OCI-LY7 (cell line): ENCODE results near the gene C16orf96. TPM values are rescaled to one million over a fixed set of nuclear protein-coding genes. Genes with fewer than 3 reads are reported as not detected.

ENCODE experiments used
- BruUV-seq: library from RNA; stranded (reverse); fragments of 400-500 nt; replicated peaks from 2 replicates; lab custom pipeline; 2021; lab: Mats Ljungman, UMichigan
- CTCF ChIA-PET: fragments of 300-600 bp; sonication (Branson Sonifier 250); formaldehyde crosslinking; loops from one replicate; lab custom pipeline; 2022; ENCODE audit warnings: antibody characterized with exemption; ENCODE audit not compliant: unreplicated experiment; lab: Charles Lee
- POLR2A ChIA-PET: fragments of 300-600 bp; sonication (Branson Sonifier 250); formaldehyde crosslinking; loops from one replicate; lab custom pipeline; 2022; ENCODE audit warnings: antibody characterized with exemption; lab: Charles Lee
- DNase-seq: peaks from one replicate; pipeline ENCODE4 v3.0.0-alpha.2; 2015; ENCODE audit warnings: low spot score
- H2AFZ ChIP-seq: fragments of 200-600 bp; sonication (generic), shearing (Covaris generic); 2 replicates; pipeline ENCODE4 v1.6.1; 2014; ENCODE audit warnings: mild to moderate bottlenecking, antibody characterized with exemption, low read length, moderate library complexity
- H3K27ac ChIP-seq: fragments of 200-600 bp; sonication (generic); 2 replicates; pipeline ENCODE4 v1.5.1; 2014; ENCODE audit warnings: mixed run types, low read depth, mild to moderate bottlenecking, moderate library complexity, low read length, inconsistent platforms; ENCODE audit not compliant: poor library complexity, severe bottlenecking
- H3K36me3 ChIP-seq: fragments of 200-600 bp; sonication (generic); 2 replicates; pipeline ENCODE4 v1.6.1; 2014; ENCODE audit warnings: mild to moderate bottlenecking, antibody characterized with exemption, low read length, moderate library complexity, mixed read lengths; ENCODE audit not compliant: insufficient read depth
- H3K4me1 ChIP-seq: fragments of 200-600 bp; sonication (generic); 2 replicates; pipeline ENCODE4 v1.5.1; 2014; ENCODE audit warnings: mild to moderate bottlenecking, low read length; ENCODE audit not compliant: insufficient read depth, poor library complexity, severe bottlenecking
- H3K4me2 ChIP-seq: fragments of 200-600 bp; sonication (generic); 2 replicates; pipeline ENCODE4 v1.6.1; 2014; ENCODE audit warnings: mild to moderate bottlenecking, low read length
- H3K4me3 ChIP-seq: fragments of 200-600 bp; sonication (generic); 2 replicates; pipeline ENCODE4 v1.5.1; 2014; ENCODE audit warnings: mild to moderate bottlenecking, low read depth, low read length; ENCODE audit not compliant: poor library complexity, severe bottlenecking
- H3K79me2 ChIP-seq: fragments of 200-600 bp; sonication (generic); 2 replicates; pipeline ENCODE4 v1.6.1; 2016; ENCODE audit warnings: low read depth, mild to moderate bottlenecking, low read length, moderate library complexity, mixed read lengths; ENCODE audit not compliant: insufficient read depth
- H3K9me2 ChIP-seq: fragments of 200-600 bp; sonication (generic); 2 replicates; pipeline ENCODE4 v1.6.1; 2016; ENCODE audit warnings: mild to moderate bottlenecking, low read length, mixed read lengths; ENCODE audit not compliant: insufficient read depth
- H3K9me3 ChIP-seq: fragments of 200-600 bp; sonication (generic); 2 replicates; pipeline ENCODE4 v1.6.1; 2014; ENCODE audit warnings: mild to moderate bottlenecking, mixed run types, low read length, mixed read lengths
- H4K20me1 ChIP-seq: fragments of 200-600 bp; sonication (generic); 2 replicates; pipeline ENCODE4 v1.6.1; 2014; ENCODE audit warnings: mild to moderate bottlenecking, antibody characterized with exemption, low read length, moderate library complexity, mixed read lengths; ENCODE audit not compliant: insufficient read depth
- EZH2phosphoT487 ChIP-seq: fragments of 200-600 bp; sonication (generic); IDR thresholded peaks from 2 replicates; pipeline ENCODE4 v1.6.1; 2018; ENCODE audit warnings: low read depth, borderline replicate concordance, mild to moderate bottlenecking, mixed run types, antibody characterized with exemption, low read length, moderate library complexity, mixed read lengths
- intact Hi-C: fragments of 100-400 bp; cut with micrococcal nuclease; formaldehyde crosslinking; loops from one replicate; pipeline ENCODE4 v1.10.0; 2022; ENCODE audit not compliant: unreplicated experiment
- total RNA-seq, 2 experiments: library from RNA; depleted of rRNA in 1 of 2; stranded (reverse); fragments of >200 nt in 1 of 2; shearing (Covaris generic) in 1 of 2; gene quantifications; 2 replicates each; pipeline ENCODE4 v1.2.3, GENCODE V29; 2014 to 2022
- TF ChIP-seq, protein P1 (sequence below): fragments of 200-600 bp; sonication (generic); conservative IDR thresholded peaks from 2 replicates; pipeline ENCODE4 v1.5.1; 2014; ENCODE audit warnings: mild to moderate bottlenecking, antibody characterized with exemption, low read length, moderate library complexity, mixed read lengths

Gene C16orf96
- total RNA-seq, 2 experiments from 2014 or later, result 0.13 to 0.27 TPM

DNA sequence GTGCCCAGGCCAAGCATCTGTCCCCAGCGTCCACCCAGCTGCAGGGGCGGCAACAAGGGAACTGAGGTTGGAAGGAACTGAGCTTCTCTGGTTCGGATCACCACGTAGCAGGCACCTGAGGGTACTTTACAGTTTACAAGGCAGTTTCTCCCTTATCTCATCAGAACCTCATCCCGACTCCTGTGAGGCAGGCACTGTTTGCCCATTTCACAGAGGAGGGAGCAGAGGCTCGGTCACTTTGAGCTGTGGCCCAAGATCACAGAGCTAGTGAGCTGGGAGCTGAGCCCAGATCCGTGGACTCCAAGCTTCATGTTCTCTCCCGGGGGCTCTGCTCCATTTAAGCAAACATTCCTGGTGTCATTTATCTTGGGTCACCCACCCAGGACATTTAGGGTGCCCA lies 43.4 kb downstream of the C16orf96 start:
- no peaks in the 10 kb centered on the region for H3K36me3 ChIP-seq
- H4K20me1 ChIP-seq, result no peaks in the 10 kb centered on the region
- H3K9me2 ChIP-seq, result no peaks in the 10 kb centered on the region
- no peak overlapping the region for H3K4me2 ChIP-seq
- intact Hi-C loops, result no loop called here
- BruUV-seq, result no TSS peak
- no peaks in the 10 kb centered on the region for H3K79me2 ChIP-seq
- no peak overlapping the region for H2AFZ ChIP-seq
- POLR2A ChIA-PET, result no interaction called here
- no peaks in the 10 kb centered on the region for H3K9me3 ChIP-seq
- DNase-seq, result no peak
- TF ChIP-seq EZH2phosphoT487, result no peak
- no peak overlapping the region for H3K4me3 ChIP-seq
- H3K4me1 ChIP-seq, result no peaks in the 10 kb centered on the region
- no peak overlapping the region for H3K27ac ChIP-seq
- CTCF ChIA-PET, result no interaction called here

DNA sequence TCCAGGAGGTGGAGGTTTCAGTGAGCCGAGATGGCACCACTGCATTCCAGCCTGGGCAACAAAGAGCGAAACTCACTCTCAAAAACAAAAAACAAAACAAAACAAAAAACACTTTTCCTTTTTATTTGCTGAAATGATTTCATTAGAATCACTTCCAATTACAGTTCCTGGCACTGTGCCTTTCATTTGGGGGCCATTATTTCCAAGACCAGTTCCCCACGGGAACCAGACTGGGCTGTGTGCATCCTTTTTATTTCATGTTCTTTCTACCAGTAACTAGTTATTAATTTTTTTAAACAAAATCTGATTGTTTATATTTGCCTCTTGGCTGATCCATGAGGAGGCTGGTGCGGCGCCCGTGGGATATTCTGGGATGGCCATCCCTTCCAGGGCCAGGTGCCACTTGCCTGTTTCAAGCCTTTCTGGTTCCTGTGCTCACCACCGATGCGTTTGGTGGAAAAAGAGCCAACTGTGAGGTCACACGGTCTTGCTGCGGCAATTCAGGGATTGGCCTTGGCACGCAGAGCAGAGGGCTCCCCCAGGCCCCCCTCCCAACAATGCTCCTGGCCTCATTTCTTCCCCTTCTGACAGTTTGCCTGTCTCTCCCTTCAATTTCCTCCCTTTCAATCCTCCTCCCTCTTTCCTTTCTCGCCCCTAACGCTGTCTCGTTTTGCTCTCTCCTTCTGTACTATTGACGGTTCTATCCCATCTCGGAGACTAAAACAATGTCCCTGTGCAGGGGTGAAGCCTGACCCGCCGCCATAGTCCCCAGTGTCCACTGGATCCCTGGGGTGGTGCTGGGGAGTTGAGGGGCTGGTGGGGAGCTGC lies 45.1 kb downstream of the C16orf96 start:
- Histone ChIP-seq H3K4me3 (no peak overlapping the region), H3K4me1 (no peaks in the 10 kb centered on the region), H3K79me2 (no peaks in the 10 kb centered on the region), H3K9me2 (no peaks in the 10 kb centered on the region), H2AFZ (no peak overlapping the region), H3K36me3 (no peaks in the 10 kb centered on the region), H4K20me1 (no peaks in the 10 kb centered on the region), H3K27ac (no peak overlapping the region), H3K4me2 (no peak overlapping the region), H3K9me3 (no peaks in the 10 kb centered on the region)
- intact Hi-C loops, result no loop called here
- BruUV-seq, result no TSS peak
- TF ChIP-seq EZH2phosphoT487, result no peak
- TF ChIP-seq, protein P1, sequence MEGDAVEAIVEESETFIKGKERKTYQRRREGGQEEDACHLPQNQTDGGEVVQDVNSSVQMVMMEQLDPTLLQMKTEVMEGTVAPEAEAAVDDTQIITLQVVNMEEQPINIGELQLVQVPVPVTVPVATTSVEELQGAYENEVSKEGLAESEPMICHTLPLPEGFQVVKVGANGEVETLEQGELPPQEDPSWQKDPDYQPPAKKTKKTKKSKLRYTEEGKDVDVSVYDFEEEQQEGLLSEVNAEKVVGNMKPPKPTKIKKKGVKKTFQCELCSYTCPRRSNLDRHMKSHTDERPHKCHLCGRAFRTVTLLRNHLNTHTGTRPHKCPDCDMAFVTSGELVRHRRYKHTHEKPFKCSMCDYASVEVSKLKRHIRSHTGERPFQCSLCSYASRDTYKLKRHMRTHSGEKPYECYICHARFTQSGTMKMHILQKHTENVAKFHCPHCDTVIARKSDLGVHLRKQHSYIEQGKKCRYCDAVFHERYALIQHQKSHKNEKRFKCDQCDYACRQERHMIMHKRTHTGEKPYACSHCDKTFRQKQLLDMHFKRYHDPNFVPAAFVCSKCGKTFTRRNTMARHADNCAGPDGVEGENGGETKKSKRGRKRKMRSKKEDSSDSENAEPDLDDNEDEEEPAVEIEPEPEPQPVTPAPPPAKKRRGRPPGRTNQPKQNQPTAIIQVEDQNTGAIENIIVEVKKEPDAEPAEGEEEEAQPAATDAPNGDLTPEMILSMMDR, result no peak
- no peak for DNase-seq
- CTCF ChIA-PET, result no interaction called here
- POLR2A ChIA-PET, result no interaction called here

GRCh38 chr16:4601864-4602186 lies 45.7 kb downstream of the C16orf96 start:
- no peaks in the 10 kb centered on the region for H3K9me3 ChIP-seq
- TF ChIP-seq EZH2phosphoT487, result no peak
- TF ChIP-seq, protein P1, result no peak
- intact Hi-C loops, result no loop called here
- H3K79me2 ChIP-seq, result no peaks in the 10 kb centered on the region
- H3K36me3 ChIP-seq, result no peaks in the 10 kb centered on the region
- H2AFZ ChIP-seq, result no peak overlapping the region
- H3K9me2 ChIP-seq, result no peaks in the 10 kb centered on the region
- POLR2A ChIA-PET, result no interaction called here
- DNase-seq, result no peak
- H3K4me3 ChIP-seq, result no peak overlapping the region
- H3K27ac ChIP-seq, result no peak overlapping the region
- H3K4me2 ChIP-seq, result no peak overlapping the region
- no peaks in the 10 kb centered on the region for H3K4me1 ChIP-seq
- BruUV-seq, result no TSS peak
- CTCF ChIA-PET, result no interaction called here
- no peaks in the 10 kb centered on the region for H4K20me1 ChIP-seq
